GM23338 (cell line): ENCODE data around the gene SSH3. TPM values are rescaled to one million over a fixed set of nuclear protein-coding genes. Genes with fewer than 3 reads are reported as not detected.
A peak's percentile ranks its signal among the peaks of the same experiment; 100 is the strongest.

Experiments
- ATAC-seq: fragments of 200-7000 bp; cut with Tn5 transposase; 3 replicates; pipeline ENCODE4 v1.9.1; 2020
- DNase-seq: peaks from one replicate; pipeline ENCODE4 v3.0.0-alpha.2; 2015; ENCODE audit warnings: low spot score
- H2AFZ ChIP-seq: fragments of 200-600 bp; sonication (generic); 2 replicates; pipeline ENCODE4 v1.8.0; 2016; ENCODE audit warnings: antibody characterized with exemption, mild to moderate bottlenecking, moderate library complexity
- H3F3A ChIP-seq: fragments of 200-600 bp; sonication (generic); replicated peaks from 2 replicates; pipeline ENCODE4 v1.8.0; 2017; ENCODE audit warnings: antibody characterized with exemption, mixed run types, low read depth
- H3K27ac ChIP-seq: fragments of 200-600 bp; sonication (generic); 2 replicates; pipeline ENCODE4 v1.6.1; 2016; ENCODE audit warnings: low read depth
- H3K27me3 ChIP-seq: fragments of 200-600 bp; sonication (generic); 2 replicates; pipeline ENCODE4 v1.8.0; 2016; ENCODE audit warnings: mild to moderate bottlenecking, mixed run types, moderate library complexity; ENCODE audit not compliant: insufficient read depth
- H3K36me3 ChIP-seq: fragments of 200-600 bp; sonication (generic); 2 replicates; pipeline ENCODE4 v1.8.0; 2016; ENCODE audit warnings: mild to moderate bottlenecking; ENCODE audit not compliant: insufficient read depth
- H3K4me1 ChIP-seq: fragments of 200-600 bp; sonication (generic); 2 replicates; pipeline ENCODE4 v1.8.0; 2016; ENCODE audit warnings: mild to moderate bottlenecking, moderate library complexity; ENCODE audit not compliant: insufficient read depth
- H3K4me2 ChIP-seq: fragments of 200-600 bp; sonication (generic); 2 replicates; pipeline ENCODE4 v1.7.1; 2017; ENCODE audit warnings: mixed run types
- H3K4me3 ChIP-seq: fragments of 200-600 bp; sonication (generic); 2 replicates; pipeline ENCODE4 v1.6.1; 2016; ENCODE audit warnings: mixed run types
- H3K79me2 ChIP-seq: fragments of 200-600 bp; sonication (generic); replicated peaks from 2 replicates; pipeline ENCODE4 v1.8.0; 2017; ENCODE audit warnings: mild to moderate bottlenecking; ENCODE audit not compliant: insufficient read depth
- H3K9me2 ChIP-seq: fragments of 200-600 bp; sonication (generic); 2 replicates; pipeline ENCODE4 v1.8.0; 2017; ENCODE audit not compliant: insufficient read depth
- H4K20me1 ChIP-seq: fragments of 200-600 bp; sonication (generic); replicated peaks from 2 replicates; pipeline ENCODE4 v1.8.0; 2017; ENCODE audit warnings: mild to moderate bottlenecking; ENCODE audit not compliant: insufficient read depth
- H3K27ac Mint-ChIP-seq: 2 replicates; pipeline ENCODE4 v1.8.0; 2020; ENCODE audit warnings: inconsistent platforms, mild to moderate bottlenecking, moderate library complexity, mixed read lengths
- H3K27me3 Mint-ChIP-seq: 3 replicates; pipeline ENCODE4 v1.8.0; 2022; ENCODE audit warnings: low read depth, mild to moderate bottlenecking, moderate library complexity, mixed read lengths, inconsistent platforms; ENCODE audit not compliant: insufficient read depth, poor library complexity
- H3K36me3 Mint-ChIP-seq: 3 replicates; pipeline ENCODE4 v1.8.0; 2021; ENCODE audit warnings: low read depth, mild to moderate bottlenecking, inconsistent platforms, moderate library complexity, mixed read lengths
- H3K4me1 Mint-ChIP-seq: 3 replicates; pipeline ENCODE4 v1.8.0; 2020; ENCODE audit warnings: mild to moderate bottlenecking, inconsistent platforms, mixed read lengths
- H3K4me3 Mint-ChIP-seq: 3 replicates; pipeline ENCODE4 v1.8.0; 2021; ENCODE audit warnings: moderate library complexity, mild to moderate bottlenecking, inconsistent platforms, mixed read lengths
- H3K9me3 Mint-ChIP-seq: 3 replicates; pipeline ENCODE4 v1.8.0; 2020; ENCODE audit warnings: moderate library complexity, mild to moderate bottlenecking, inconsistent platforms, mixed read lengths
- CTCF ChIP-seq, 2 experiments: fragments of 200-600 bp in 1 of 2; sonication (generic) in 1 of 2; conservative IDR thresholded peaks; 2 replicates each; pipeline versions ENCODE4 v1.5.1 to v1.6.1; 2016 to 2017; ENCODE audit warnings: antibody characterized with exemption in 2 of 2, low read depth in 2 of 2, mild to moderate bottlenecking in 2 of 2, moderate library complexity in 1 of 2
- REST ChIP-seq: IDR thresholded peaks from one replicate; pipeline ENCODE4 v1.6.1; 2018; ENCODE audit warnings: antibody characterized with exemption; ENCODE audit not compliant: unreplicated experiment
- ZNF114 ChIP-seq: fragments of 250-450 bp; sonication (Bioruptor Pico); IDR thresholded peaks from 2 replicates; pipeline ENCODE4 v1.5.0; 2020; ENCODE audit warnings: mild to moderate bottlenecking, moderate library complexity
- polyA plus RNA-seq: library from polyadenylated mRNA; unstranded; fragments of >200 nt; fragmentation: Nextera tagmentation; extraction: Ambion mirVana; gene quantifications from 2 replicates; pipeline ENCODE4 v1.2.1, GENCODE V29; 2016
- total RNA-seq: library from RNA; depleted of rRNA; stranded (reverse); fragments of >200 nt; shearing (Covaris generic); gene quantifications from 2 replicates; pipeline ENCODE4 v1.2.3, GENCODE V29; 2014

The SSH3 gene
- total and polyA plus RNA-seq, 2 experiments from 2014 or later: 17.8 to 40.0 TPM

GRCh38 chr11:67289651-67290479 lies 13.5 kb upstream of the SSH3 start:
- Histone ChIP-seq H2AFZ (no peak overlapping the region), H4K20me1 (no peaks in the 10 kb centered on the region), H3K9me2 (no peaks in the 10 kb centered on the region), H3K27ac (no peak overlapping the region), H3K4me3 (peak overlapping the region; percentile 72), H3K27me3 (no peaks in the 10 kb centered on the region), H3K79me2 (no peaks in the 10 kb centered on the region), H3F3A (0 out of 2 replicates have a peak, but pooled peaks cover 13% of the 10 kb centered on the region), H3K36me3 (peaks cover 4% of the 10 kb centered on the region; the same call in 1 of the 2 replicates), H3K4me2 (peak overlapping the region; percentile 91), H3K4me1 (peaks cover 10% of the 10 kb centered on the region)
- Mint-ChIP-seq H3K9me3 (no peaks in the 10 kb centered on the region), H3K4me3 (peak overlapping the region; percentile 83), H3K27ac (no peak overlapping the region), H3K27me3 (peaks cover 19% of the 10 kb centered on the region), H3K4me1 (peaks cover 17% of the 10 kb centered on the region), H3K36me3 (peaks cover 23% of the 10 kb centered on the region)
- TF ChIP-seq CTCF (conservative IDR thresholded peaks at IDR 0.05; ENCODE audit: low read depth in 2 of 2) (0 out of 4 replicates have a peak, but pooled peaks of 1 of the 2 experiments have one; percentile 3), REST (no peak)
- ATAC-seq: peak; percentile 11
- DNase-seq: peak; percentile 43

- ATAC-seq: no peak
- TF ChIP-seq ZNF114 (CRISPR knock-in tag): no peak
- H3K9me3 Mint-ChIP-seq: peaks cover 2% of the 10 kb centered on the region; the same call in 2 of the 3 replicates
- Histone ChIP-seq H3K9me2 (no peaks in the 10 kb centered on the region), H3K79me2 (no peaks in the 10 kb centered on the region), H3F3A (0 out of 2 replicates have a peak, but pooled peaks cover 13% of the 10 kb centered on the region), H3K4me3 (no peak overlapping the region), H3K4me1 (peaks cover 10% of the 10 kb centered on the region), H3K36me3 (peaks cover 8% of the 10 kb centered on the region; the same call in 1 of the 2 replicates), H3K27ac (no peak overlapping the region), H4K20me1 (no peaks in the 10 kb centered on the region), H2AFZ (no peak overlapping the region), H3K27me3 (no peaks in the 10 kb centered on the region), H3K4me2 (no peak overlapping the region)
- no peak for DNase-seq
- H3K27me3 Mint-ChIP-seq: peaks cover 19% of the 10 kb centered on the region
- H3K27ac Mint-ChIP-seq: no peak overlapping the region
- peaks cover 17% of the 10 kb centered on the region for H3K4me1 Mint-ChIP-seq
- 0 out of 3 replicates have a peak overlapping the region, but pooled peaks have one; percentile 83 for H3K4me3 Mint-ChIP-seq
- peaks cover 33% of the 10 kb centered on the region for H3K36me3 Mint-ChIP-seq
Observed at GRCh38 chr11:67290801-67291200, 12.5 kb upstream of the SSH3 start.
